ENCODE measurements around the gene SEMA4B. TPM values are rescaled to one million over a fixed set of nuclear protein-coding genes. Genes with fewer than 3 reads are reported as not detected.
A peak's percentile ranks its signal among the peaks of the same experiment; 100 is the strongest.

Gene SEMA4B
- total RNA-seq, 5 donors from 2014 or later (not counting 1 experiment from before 2014, with no cell fraction given), result 11.7 to 34.7 (median 25.4) TPM

DNA sequence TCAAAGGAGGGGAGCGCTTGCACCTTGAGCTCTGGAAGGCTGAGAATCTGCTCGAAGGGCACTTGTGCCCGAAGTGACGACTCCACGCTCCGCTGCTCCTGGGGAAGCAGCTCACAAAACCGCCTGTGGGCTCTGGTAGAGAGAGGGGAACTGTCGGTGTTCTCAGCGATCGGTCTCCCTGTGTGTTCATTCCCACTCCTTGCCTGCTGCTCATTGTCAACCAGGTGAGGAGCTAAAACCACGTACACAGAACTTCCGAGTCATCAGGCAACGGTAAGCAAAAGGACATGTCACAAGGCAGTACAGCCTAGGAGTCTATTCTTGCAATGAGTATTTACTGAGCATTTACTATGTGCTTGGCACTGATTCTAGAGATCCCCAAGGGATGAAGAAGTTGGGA is 31.1 kb downstream of the SEMA4B start:
- Mint-ChIP-seq H3K36me3 (peaks cover 31% of the 10 kb centered on the region), H3K27me3 (no peaks in the 10 kb centered on the region), H3K27ac (peak overlapping the region; percentile 97 to 98), H3K4me3 (peak overlapping the region; percentile 86 to 93 (median 88)), H3K4me1 (peaks cover 55 to 60% (median 58%) of the 10 kb centered on the region in 3 donors), H3K9me3 (no peaks in the 10 kb centered on the region)
- H3K4me3 ChIP-seq (ENCODE audit: control insufficient read depth in 1 of 2, extremely low read depth in 1 of 2, low read length in 1 of 2), result peak overlapping the region; percentile 82 to 88
- H3K27ac ChIP-seq (ENCODE audit: low read length), result peak overlapping the region; percentile 92
- ATAC-seq (replicated peaks in 1 of 4) (no peak), DNase-seq (peak in 1 of 35 experiments; percentile 27)
- peaks cover 10 to 36% of the 10 kb centered on the region in 2 donors for H3K36me3 ChIP-seq (ENCODE audit: control insufficient read depth in 2 of 2, extremely low read depth in 1 of 2, insufficient read depth in 1 of 2, low read length in 1 of 2)
- WGBS (ENCODE audit: insufficient coverage), result 70% methylated on average over 11 of the region's 13 CpGs
- ChIA-PET CTCF (interaction anchor here in 1 of 2 donors (0.7 kb wide), 2 partner anchors 40 to 492 kb away, joined by 3 to 6 read pairs; no protein-coding TSS in a partner anchor), POLR2A (interaction anchor here in 1 of 2 donors (0.6 to 2.6 kb wide), 2 partner anchors 34 to 36 kb away, joined by 3 to 18 read pairs; partner anchors contain the start of gene NGRN)
- no peaks in the 10 kb centered on the region for H3K9me3 ChIP-seq
- no peaks in the 10 kb centered on the region for H3K27me3 ChIP-seq (replicated peaks in 1 of 2; ENCODE audit: control insufficient read depth in 2 of 2, extremely low read depth in 1 of 2, insufficient read depth in 2 of 2, low read length in 1 of 2)
- H3K4me1 ChIP-seq (ENCODE audit: control insufficient read depth in 1 of 2, extremely low read depth in 1 of 2, insufficient read depth in 2 of 2, low read length in 2 of 2), result peaks cover 32 to 57% of the 10 kb centered on the region in 2 experiments

DNA sequence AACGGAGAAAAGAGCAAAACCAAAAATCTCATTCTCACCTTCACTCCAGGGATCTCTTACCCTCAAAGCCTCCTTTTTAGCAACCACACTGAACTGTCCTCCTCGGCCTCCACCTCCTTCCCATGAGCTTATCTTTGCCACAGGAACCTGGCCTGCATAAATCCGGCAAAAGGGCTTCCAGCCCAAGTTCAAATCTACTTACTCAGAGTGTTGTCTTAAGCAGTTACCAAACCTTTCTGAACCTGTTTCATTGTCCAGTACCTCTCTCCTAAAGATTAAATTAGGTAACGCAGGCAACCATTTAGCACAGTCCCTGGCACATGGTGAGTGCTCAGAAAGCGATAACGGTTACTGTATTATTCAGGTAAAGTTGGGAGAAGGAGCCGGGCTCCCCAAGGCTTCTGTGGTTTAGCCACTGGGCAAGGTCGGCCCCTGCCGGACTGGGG is 31.8 kb downstream of the SEMA4B start:
- DNase-seq (peak in 2 of 35 experiments; percentile 6 to 29), ATAC-seq (replicated peaks in 1 of 4) (no peak)
- H3K9me3 Mint-ChIP-seq, result no peaks in the 10 kb centered on the region
- H3K27ac ChIP-seq (ENCODE audit: low read length), result peak overlapping the region; percentile 92
- 0% methylated on average over 6 of the region's 9 CpGs for WGBS (ENCODE audit: insufficient coverage)
- peaks cover 10 to 34% of the 10 kb centered on the region in 2 donors for H3K36me3 ChIP-seq (ENCODE audit: control insufficient read depth in 2 of 2, extremely low read depth in 1 of 2, insufficient read depth in 1 of 2, low read length in 1 of 2)
- no peaks in the 10 kb centered on the region for H3K27me3 Mint-ChIP-seq
- H3K27ac Mint-ChIP-seq, result peak overlapping the region; percentile 97 to 98
- no peaks in the 10 kb centered on the region for H3K27me3 ChIP-seq (replicated peaks in 1 of 2; ENCODE audit: control insufficient read depth in 2 of 2, extremely low read depth in 1 of 2, insufficient read depth in 2 of 2, low read length in 1 of 2)
- H3K9me3 ChIP-seq, result no peaks in the 10 kb centered on the region
- H3K4me1 ChIP-seq (ENCODE audit: control insufficient read depth in 1 of 2, extremely low read depth in 1 of 2, insufficient read depth in 2 of 2, low read length in 2 of 2), result peaks cover 32 to 57% of the 10 kb centered on the region in 2 experiments
- peaks cover 55 to 60% (median 58%) of the 10 kb centered on the region in 3 donors for H3K4me1 Mint-ChIP-seq
- POLR2A ChIA-PET, result interaction anchor here (1.5 to 2.6 kb wide), 3 partner anchors 32 to 41 kb away, joined by 11 to 18 read pairs (median 11); partner anchors contain the start of genes NGRN (in 1 of the 2) and SEMA4B (in 1 of the 2)
- peak overlapping the region; percentile 86 to 93 (median 88) for H3K4me3 Mint-ChIP-seq
- H3K4me3 ChIP-seq (ENCODE audit: control insufficient read depth in 1 of 2, extremely low read depth in 1 of 2, low read length in 1 of 2), result peak overlapping the region; percentile 82 to 88
- CTCF ChIA-PET, result interaction anchor here in 1 of 2 donors (0.7 kb wide), 1 partner anchor 699 kb away, joined by 3 read pairs; no protein-coding TSS in a partner anchor
- H3K36me3 Mint-ChIP-seq, result peaks cover 29% of the 10 kb centered on the region

DNA sequence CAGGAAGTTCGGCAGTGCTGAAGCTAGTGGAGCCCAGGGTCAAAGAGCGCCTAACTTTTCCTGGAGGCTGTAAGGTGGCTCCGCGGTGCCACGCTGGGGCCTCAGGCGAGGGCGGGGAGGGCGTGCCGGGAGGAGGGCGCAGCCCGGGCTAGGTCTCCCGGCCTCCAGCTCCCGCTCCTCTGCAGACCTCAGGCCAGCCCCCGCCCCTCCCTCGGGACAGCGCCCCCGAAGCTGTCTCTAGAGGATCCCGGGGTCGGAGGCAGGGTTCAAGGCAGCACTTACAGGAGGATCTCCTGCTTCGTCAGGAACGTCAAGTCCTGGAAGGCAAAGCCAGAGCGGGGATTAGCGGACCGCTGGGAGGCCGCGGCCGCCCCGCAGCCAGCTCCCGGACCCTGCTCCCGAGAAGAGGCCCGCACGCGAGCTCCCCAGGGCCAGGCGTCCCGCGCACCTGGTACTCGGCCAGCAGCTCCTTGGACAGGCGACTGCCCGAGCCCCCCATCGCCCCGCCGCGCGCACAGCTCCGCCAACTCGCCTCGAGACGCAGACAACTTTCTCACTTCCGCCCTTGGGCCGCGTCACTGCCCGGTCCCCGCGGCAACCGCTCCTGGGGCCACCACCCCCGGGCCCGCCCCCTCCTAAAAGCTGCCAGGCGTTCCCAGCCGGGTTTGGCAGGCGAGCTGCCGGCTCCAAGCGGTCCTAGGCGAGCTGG is 32.4 kb downstream of the SEMA4B start, which contains the start of gene CIB1:
CIB1 (minus strand) TSS at position 555 of the 709 bp plus-strand sequence; CDS start at position 499, 56 bp downstream.
- Mint-ChIP-seq H3K9me3 (no peaks in the 10 kb centered on the region), H3K27ac (peak within 1 kb of the TSS; percentile 97 to 98), H3K4me3 (peak within 1 kb of the TSS; percentile 86 to 93 (median 88)), H3K27me3 (no peaks in the 10 kb centered on the region), H3K4me1 (peaks cover 55 to 64% (median 58%) of the 10 kb centered on the region in 3 donors), H3K36me3 (peaks cover 34% of the 10 kb centered on the region)
- Histone ChIP-seq H3K9me3 (no peaks in the 10 kb centered on the region), H3K4me1 (ENCODE audit: control insufficient read depth in 1 of 2, extremely low read depth in 1 of 2, insufficient read depth in 2 of 2, low read length in 2 of 2) (peaks cover 32 to 57% of the 10 kb centered on the region in 2 experiments), H3K27ac (ENCODE audit: low read length) (peak within 1 kb of the TSS; percentile 92), H3K27me3 (replicated peaks in 1 of 2; ENCODE audit: control insufficient read depth in 2 of 2, extremely low read depth in 1 of 2, insufficient read depth in 2 of 2, low read length in 1 of 2) (no peaks in the 10 kb centered on the region), H3K4me3 (ENCODE audit: control insufficient read depth in 1 of 2, extremely low read depth in 1 of 2, low read length in 1 of 2) (peak within 1 kb of the TSS; percentile 82 to 88), H3K36me3 (ENCODE audit: control insufficient read depth in 2 of 2, extremely low read depth in 1 of 2, insufficient read depth in 1 of 2, low read length in 1 of 2) (peaks cover 7 to 32% of the 10 kb centered on the region in 2 donors)
- DNase-seq (peak; percentile 29 to 98 (median 96)), ATAC-seq (replicated peaks in 1 of 4) (peak; percentile 78 to 87 (median 84))
- POLR2A ChIA-PET, result interaction anchor here (0.5 to 2.6 kb wide), 16 partner anchors 13 to 669 kb away, joined by 3 to 18 read pairs (median 4); partner anchors contain the start of genes TTLL13 (in 2 of the 2), MAN2A2 (in 1 of the 2), NGRN (in 1 of the 2) and SEMA4B (in 1 of the 2)
- WGBS (ENCODE audit: insufficient coverage), result under 1% methylated on average over 62 of the region's 63 CpGs
- CTCF ChIA-PET, result interaction anchor here in 1 of 2 donors (0.6 to 0.7 kb wide), 4 partner anchors 11 to 1059 kb away, joined by 3 read pairs; no protein-coding TSS in a partner anchor

DNA sequence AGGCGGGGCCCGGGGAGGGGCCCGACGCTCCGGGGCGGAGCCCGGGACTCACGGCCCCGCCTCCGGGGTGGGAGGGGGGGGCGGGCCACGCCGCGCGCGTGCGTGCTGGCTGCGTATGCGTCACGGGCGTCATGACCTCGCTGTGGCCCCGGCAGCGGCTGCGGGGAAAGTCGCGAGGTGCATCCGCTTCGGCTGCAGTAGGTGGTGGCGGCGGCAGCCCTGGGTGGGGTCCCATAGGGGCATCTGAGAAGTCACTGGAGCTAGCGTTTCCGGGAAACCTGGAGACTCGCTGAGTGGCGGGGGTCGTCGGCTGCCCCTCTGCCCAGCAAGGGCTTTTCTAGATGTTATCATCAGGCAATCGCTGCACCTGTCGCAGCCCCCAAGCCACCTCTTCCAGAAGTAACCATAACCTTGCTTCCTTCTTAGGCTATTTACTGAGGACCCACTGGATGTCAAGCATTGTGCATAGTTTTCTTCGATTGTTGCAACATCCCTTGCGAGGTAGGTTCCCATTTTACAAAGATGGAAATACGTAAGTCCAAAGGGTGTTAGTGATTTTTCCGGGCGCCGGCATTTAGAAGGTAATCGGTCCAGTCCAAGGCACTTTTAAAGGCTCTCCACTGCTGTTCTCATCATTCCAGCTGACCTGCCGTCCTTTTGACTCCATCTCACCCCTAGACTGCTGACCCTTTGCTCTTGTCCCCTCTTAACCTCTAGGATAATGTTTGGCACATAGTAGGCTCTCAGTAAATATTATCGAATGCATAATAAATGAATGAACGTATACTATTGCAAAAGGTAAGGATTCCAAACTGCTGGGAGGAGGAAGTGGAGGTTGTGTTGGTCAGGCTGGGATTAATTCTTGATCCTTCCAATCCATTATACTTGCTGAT is 33.2 kb downstream of the SEMA4B start, which contains the start of gene GDPGP1:
GDPGP1 (plus strand) TSS at position 114 of the 893 bp plus-strand sequence. CDS start 6,700 bp downstream, outside the sequence.
- H3K4me3 ChIP-seq (ENCODE audit: control insufficient read depth in 1 of 2, extremely low read depth in 1 of 2, low read length in 1 of 2), result peak within 1 kb of the TSS; percentile 82 to 88
- H3K27me3 Mint-ChIP-seq, result no peaks in the 10 kb centered on the region
- DNase-seq (peak in 3 of 35 experiments; percentile 83 to 97 (median 88)), ATAC-seq (replicated peaks in 1 of 4) (peak; percentile 1 to 76 (median 74))
- peaks cover 49 to 59% (median 50%) of the 10 kb centered on the region in 3 donors for H3K4me1 Mint-ChIP-seq
- peaks cover under 1 to 29% of the 10 kb centered on the region in 2 donors for H3K36me3 ChIP-seq (ENCODE audit: control insufficient read depth in 2 of 2, extremely low read depth in 1 of 2, insufficient read depth in 1 of 2, low read length in 1 of 2)
- peak within 1 kb of the TSS; percentile 86 to 93 (median 88) for H3K4me3 Mint-ChIP-seq
- POLR2A ChIA-PET, result interaction anchor here (0.5 to 2.6 kb wide), 16 partner anchors 14 to 668 kb away, joined by 3 to 18 read pairs (median 4); partner anchors contain the start of genes TTLL13 (in 2 of the 2), MAN2A2 (in 1 of the 2), NGRN (in 1 of the 2) and SEMA4B (in 1 of the 2)
- H3K27me3 ChIP-seq (replicated peaks in 1 of 2; ENCODE audit: control insufficient read depth in 2 of 2, extremely low read depth in 1 of 2, insufficient read depth in 2 of 2, low read length in 1 of 2), result no peaks in the 10 kb centered on the region
- under 1% methylated on average over 38 of the region's 49 CpGs for WGBS (ENCODE audit: insufficient coverage)
- H3K27ac ChIP-seq (ENCODE audit: low read length), result peak within 1 kb of the TSS; percentile 92
- peaks cover 32 to 52% of the 10 kb centered on the region in 2 experiments for H3K4me1 ChIP-seq (ENCODE audit: control insufficient read depth in 1 of 2, extremely low read depth in 1 of 2, insufficient read depth in 2 of 2, low read length in 2 of 2)
- CTCF ChIA-PET, result interaction anchor here in 1 of 2 donors (0.6 to 0.7 kb wide), 3 partner anchors 12 to 1059 kb away, joined by 3 read pairs; no protein-coding TSS in a partner anchor
- peak within 1 kb of the TSS; percentile 97 to 98 for H3K27ac Mint-ChIP-seq
- peaks cover 32% of the 10 kb centered on the region for H3K36me3 Mint-ChIP-seq
- H3K9me3 Mint-ChIP-seq, result no peaks in the 10 kb centered on the region
- H3K9me3 ChIP-seq, result no peaks in the 10 kb centered on the region

DNA sequence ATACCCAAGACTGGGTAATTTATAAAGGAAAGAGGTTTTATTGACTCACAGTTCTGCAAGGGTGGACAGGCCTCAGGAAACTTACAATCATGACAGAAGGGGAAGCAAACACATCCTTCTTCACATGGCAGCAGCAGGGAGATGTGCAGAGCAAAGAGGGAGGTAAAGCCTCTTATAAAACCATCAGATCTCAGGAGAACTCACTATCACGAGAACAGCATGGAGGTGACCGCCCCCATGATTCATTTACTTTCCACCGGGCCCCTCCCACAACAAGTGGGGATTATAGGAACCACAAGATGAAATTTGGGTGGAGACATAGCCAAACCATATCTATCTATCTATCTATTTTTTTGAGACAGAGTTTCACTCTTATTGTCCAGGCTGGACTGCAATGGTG is 38.2 kb downstream of the SEMA4B start:
- H3K4me1 Mint-ChIP-seq, result peaks cover 9 to 21% (median 12%) of the 10 kb centered on the region in 3 donors
- no peaks in the 10 kb centered on the region for H3K9me3 ChIP-seq
- H3K27me3 Mint-ChIP-seq, result no peaks in the 10 kb centered on the region
- no peak overlapping the region for H3K27ac Mint-ChIP-seq
- ATAC-seq (replicated peaks in 1 of 4) (no peak), DNase-seq (no peak)
- POLR2A ChIA-PET, result no interaction called here
- peaks cover 3 to 24% of the 10 kb centered on the region in 2 donors for H3K36me3 ChIP-seq (ENCODE audit: control insufficient read depth in 2 of 2, extremely low read depth in 1 of 2, insufficient read depth in 1 of 2, low read length in 1 of 2)
- no peaks in the 10 kb centered on the region for H3K27me3 ChIP-seq (replicated peaks in 1 of 2; ENCODE audit: control insufficient read depth in 2 of 2, extremely low read depth in 1 of 2, insufficient read depth in 2 of 2, low read length in 1 of 2)
- no peaks in the 10 kb centered on the region for H3K9me3 Mint-ChIP-seq
- H3K27ac ChIP-seq (ENCODE audit: low read length), result no peak overlapping the region
- WGBS (ENCODE audit: insufficient coverage), result no CpG with 5 or more reads among the region's 3 CpGs
- CTCF ChIA-PET, result no interaction called here
- peaks cover 18% of the 10 kb centered on the region for H3K36me3 Mint-ChIP-seq
- no peak overlapping the region for H3K4me3 Mint-ChIP-seq
- H3K4me3 ChIP-seq (ENCODE audit: control insufficient read depth in 1 of 2, extremely low read depth in 1 of 2, low read length in 1 of 2), result no peak overlapping the region
- peaks cover 7 to 9% of the 10 kb centered on the region in 2 experiments for H3K4me1 ChIP-seq (ENCODE audit: control insufficient read depth in 1 of 2, extremely low read depth in 1 of 2, insufficient read depth in 2 of 2, low read length in 2 of 2)
